ENCODE results near the gene OR9K2.
A peak's percentile ranks its signal among the peaks of the same experiment; 100 is the strongest.
"Not testable (repeated sequence)": the region's sequence is repeated elsewhere in the genome, so short reads cannot be mapped to it uniquely, and the experiment has no call there.

OR9K2 gene

DNA sequence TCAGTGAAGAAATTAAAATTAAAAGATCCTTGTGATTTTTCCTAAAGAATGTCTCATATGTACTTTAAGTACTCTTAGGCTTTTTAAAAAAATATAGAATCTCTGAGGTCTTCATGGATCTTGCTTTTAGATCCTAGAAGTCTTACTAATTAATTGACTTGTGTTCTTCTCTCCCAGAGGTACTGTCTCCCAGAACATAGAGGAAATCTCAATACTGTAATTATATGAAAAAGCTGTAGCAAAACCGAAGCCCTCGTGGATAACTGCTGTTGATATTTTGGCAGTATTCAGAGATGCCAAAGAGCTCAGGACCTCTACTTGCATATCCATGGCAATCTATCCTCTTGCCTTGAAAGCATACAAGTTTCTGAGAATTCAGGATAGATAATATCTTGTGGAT, at the start of gene OR9K2:
Gene OR9K2, plus strand, starts transcription at position 301 of the 400 bp plus-strand sequence. CDS start 3,429 bp downstream, outside the sequence.
- no peak for DNase-seq (ENCODE audit: low spot score)

- no peak for DNase-seq (ENCODE audit: low spot score)
Observed at GRCh38 chr12:55092579-55092978, 33.6 kb upstream of the OR9K2 start.

- DNase-seq (ENCODE audit: low spot score): no peak
Observed at GRCh38 chr12:55112378-55112875, 13.8 kb upstream of the OR9K2 start.

- DNase-seq (ENCODE audit: low spot score): no peak
Observed at GRCh38 chr12:55116152-55116551, 10.1 kb upstream of the OR9K2 start.

- no peak for DNase-seq (ENCODE audit: low spot score)
Observed at GRCh38 chr12:55132816-55133215, 6.6 kb downstream of the OR9K2 start.

DNA sequence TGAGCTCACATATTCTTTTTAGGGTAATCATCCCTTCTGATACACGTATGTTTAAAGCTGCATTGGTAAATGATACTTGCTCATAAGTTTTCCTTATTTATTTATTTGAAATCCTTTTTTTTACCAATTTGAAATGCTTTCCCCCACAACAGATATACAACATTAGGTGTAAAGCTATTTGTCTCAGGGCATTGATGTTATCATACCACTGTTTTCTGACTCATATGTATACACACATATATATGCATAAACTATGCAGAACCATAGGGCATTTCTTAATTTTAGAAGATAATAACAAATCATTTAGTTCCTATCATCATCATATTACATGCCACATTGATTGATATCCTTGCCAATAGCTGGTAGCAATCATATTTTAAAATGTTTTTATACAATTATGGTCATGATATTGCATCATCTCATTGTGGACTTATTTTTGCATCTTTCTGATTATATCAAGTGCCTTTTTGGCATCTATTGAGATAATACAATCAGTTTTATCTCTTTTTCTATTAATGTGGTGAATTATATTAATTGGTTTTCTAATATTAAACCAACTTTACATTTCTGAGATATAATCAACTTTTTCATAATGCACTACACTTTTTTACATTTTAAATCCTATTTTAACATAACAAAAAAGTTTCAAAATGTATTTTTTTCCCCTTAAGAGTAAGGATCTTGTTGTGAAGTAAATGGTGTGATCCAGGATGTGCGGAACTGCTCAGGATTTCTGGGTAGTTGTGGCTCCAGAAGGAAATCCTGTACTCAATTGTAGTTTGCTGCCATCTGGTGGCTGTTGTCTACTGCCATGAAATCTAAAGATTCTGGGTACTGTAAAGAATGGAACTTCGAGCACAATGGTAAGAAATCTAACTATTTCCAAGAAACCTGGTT, 16.7 kb downstream of the OR9K2 start:
- peak; percentile 33 for DNase-seq (ENCODE audit: low spot score)

- no peak for DNase-seq (ENCODE audit: low spot score)
Observed at GRCh38 chr12:55143566-55143870, 17.3 kb downstream of the OR9K2 start.

DNA sequence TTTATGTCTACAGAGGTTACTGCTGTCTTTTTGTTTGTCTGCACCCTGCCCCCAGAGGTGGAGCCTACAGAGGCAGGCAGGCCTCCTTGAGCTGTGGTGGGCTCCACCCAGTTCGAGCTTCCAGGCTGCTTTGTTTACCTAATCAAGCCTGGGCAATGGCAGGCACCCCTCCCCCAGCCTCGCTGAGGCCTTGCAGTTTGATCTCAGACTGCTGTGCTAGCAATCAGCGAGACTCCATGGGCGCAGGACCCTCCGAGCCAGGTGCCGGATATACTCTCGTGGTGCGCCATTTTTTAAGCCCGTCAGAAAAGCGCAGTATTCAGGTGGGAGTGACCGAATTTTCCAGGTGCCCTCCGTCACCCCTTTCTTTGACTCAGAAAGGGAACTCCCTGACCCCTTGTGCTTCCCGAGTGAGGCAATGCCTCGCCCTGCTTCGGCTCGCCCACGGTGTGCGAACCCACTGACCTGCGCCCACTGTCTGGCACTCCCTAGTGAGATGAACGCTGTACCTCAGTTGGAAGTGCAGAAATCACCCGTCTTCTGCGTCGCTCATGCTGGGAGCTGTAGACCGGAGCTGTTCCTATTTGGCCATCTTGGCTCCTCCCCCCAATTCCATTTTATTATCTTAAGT, 40.9 kb downstream of the OR9K2 start:
- DNase-seq (ENCODE audit: low spot score): not testable (repeated sequence)

DNA sequence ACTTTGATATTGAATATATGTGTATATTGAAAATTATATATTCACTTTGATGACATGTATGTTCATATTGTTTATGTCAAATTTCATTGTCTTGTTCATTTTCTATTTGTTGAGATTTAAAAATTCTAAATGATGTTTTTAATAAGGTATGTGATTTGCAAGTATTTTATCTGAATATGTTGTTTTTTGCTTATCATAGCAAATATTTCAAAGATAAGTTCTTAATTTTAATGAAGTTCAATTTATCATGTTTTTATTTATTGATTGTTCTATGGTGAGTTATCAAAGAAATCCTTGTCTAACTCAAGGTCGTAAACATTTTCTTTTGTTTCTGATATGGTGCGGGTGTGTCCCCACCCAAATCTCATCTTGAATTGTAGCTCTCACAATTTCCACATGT, 45.2 kb downstream of the OR9K2 start:
- no peak for DNase-seq (ENCODE audit: low spot score)

DNA sequence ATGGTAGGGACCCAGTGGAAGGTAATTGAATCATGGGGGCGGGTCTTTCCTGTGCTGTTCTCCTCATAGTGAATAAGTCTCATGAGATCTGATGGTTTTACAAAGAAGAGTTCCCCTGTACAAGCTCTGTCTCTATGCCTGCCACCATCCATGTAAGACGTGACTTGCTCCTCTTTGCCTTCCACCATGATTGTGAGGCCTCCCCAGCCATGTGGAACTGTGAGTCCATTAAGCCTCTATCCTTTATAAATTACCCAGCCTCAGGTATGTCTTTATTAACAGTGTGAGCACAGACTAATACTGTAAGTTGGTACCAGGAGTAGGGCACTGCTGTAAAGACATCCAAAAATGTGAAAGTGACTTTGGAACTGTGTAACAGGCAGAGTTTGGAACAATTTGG, 45.6 kb downstream of the OR9K2 start:
- DNase-seq (ENCODE audit: low spot score): not testable (repeated sequence)

DNA sequence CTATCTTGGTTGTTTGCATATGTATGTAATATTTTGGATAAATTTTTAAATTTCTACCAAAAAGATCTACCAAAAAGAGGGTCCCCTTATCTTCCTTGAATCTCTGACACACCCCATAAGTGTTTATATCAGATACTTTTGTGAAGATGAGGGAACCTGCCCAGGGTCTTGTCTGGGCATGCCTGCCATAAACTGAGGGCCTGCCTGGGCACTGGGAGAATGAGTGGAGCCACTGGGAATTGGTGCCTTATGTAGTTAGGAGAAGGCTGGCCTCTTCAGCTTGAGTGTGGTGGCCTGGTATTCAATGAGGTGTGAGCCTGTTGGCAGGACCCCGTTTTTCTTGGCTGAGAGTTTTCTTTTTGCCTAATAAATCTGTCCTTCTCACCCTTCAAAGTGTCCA, 46.5 kb downstream of the OR9K2 start:
- no peak for DNase-seq (ENCODE audit: low spot score)

- DNase-seq (ENCODE audit: low spot score): no peak
Observed at GRCh38 chr12:55173456-55173855, 47.2 kb downstream of the OR9K2 start.
